Activated naive CD8-positive, alpha-beta T cell treated with anti-CD3 and anti-CD28 coated beads, Interleukin-2, amount 10 ng/mL, durations not matched to agents 7 days and 5 days (primary cell): ENCODE data around the gene TMIGD2. TPM values are rescaled to one million over a fixed set of nuclear protein-coding genes. Genes with fewer than 3 reads are reported as not detected.
"Not testable (repeated sequence)": the region's sequence is repeated elsewhere in the genome, so short reads cannot be mapped to it uniquely, and the experiment has no call there.

ENCODE experiments used
- ATAC-seq: fragments of 150-1000 bp; cut with Tn5 transposase; one replicate; pipeline ENCODE4 v1.10.0; 2021; ENCODE audit warnings: low read depth, moderate library complexity
- POLR2A ChIA-PET: fragments of 350-600 bp; sonication (Branson Sonifier 250); formaldehyde crosslinking; loops from one replicate; lab custom pipeline; 2021; ENCODE audit warnings: antibody characterized with exemption; lab: Charles Lee
- DNase-seq: peaks from one replicate; pipeline ENCODE4 v3.0.0; 2021
- H3K27ac Mint-ChIP-seq: one replicate; pipeline ENCODE4 v1.8.0; 2022; ENCODE audit warnings: mild to moderate bottlenecking, mixed read lengths
- H3K27me3 Mint-ChIP-seq: one replicate; pipeline ENCODE4 v1.8.0; 2022; ENCODE audit warnings: mild to moderate bottlenecking, moderate library complexity, mixed read lengths
- H3K36me3 Mint-ChIP-seq: one replicate; pipeline ENCODE4 v1.8.0; 2021; ENCODE audit warnings: mild to moderate bottlenecking, mixed read lengths
- H3K4me1 Mint-ChIP-seq: one replicate; pipeline ENCODE4 v1.8.0; 2021; ENCODE audit warnings: mixed read lengths
- H3K4me3 Mint-ChIP-seq: one replicate; pipeline ENCODE4 v1.8.0; 2022; ENCODE audit warnings: mild to moderate bottlenecking, moderate library complexity, mixed read lengths
- H3K9me3 Mint-ChIP-seq: one replicate; pipeline ENCODE4 v1.8.0; 2021; ENCODE audit warnings: mixed read lengths
- total RNA-seq, 2 experiments: library from RNA; stranded (reverse); gene quantifications; one replicate each; pipeline ENCODE4 v1.2.3, GENCODE V29; 2021

TMIGD2 gene
- total RNA-seq, 2 experiments from 2014 or later: 49.3 to 50.5 TPM

- Mint-ChIP-seq H3K36me3 (peaks cover 6% of the 10 kb centered on the region), H3K9me3 (no peaks in the 10 kb centered on the region), H3K4me1 (peaks cover 31% of the 10 kb centered on the region), H3K27me3 (no peaks in the 10 kb centered on the region), H3K27ac (peak overlapping the region; percentile 88), H3K4me3 (peak overlapping the region; percentile 85)
- DNase-seq (no peak), ATAC-seq (peak; percentile 25)
- POLR2A ChIA-PET: interaction anchor here (0.7 to 2.1 kb wide), 4 partner anchors 26 to 54 kb away, joined by 3 to 6 read pairs (median 4); partner anchors contain the start of gene MPND
Measured at GRCh38 chr19:4301590-4302242, 473 bp downstream of the TMIGD2 start.

- Mint-ChIP-seq H3K27ac (peak overlapping the region; percentile 84), H3K27me3 (no peaks in the 10 kb centered on the region), H3K4me3 (peak overlapping the region; percentile 85), H3K36me3 (peaks cover 4% of the 10 kb centered on the region), H3K9me3 (no peaks in the 10 kb centered on the region), H3K4me1 (peaks cover 31% of the 10 kb centered on the region)
- DNase-seq (no peak), ATAC-seq (no peak)
- POLR2A ChIA-PET: interaction anchor here (2.1 kb wide), 1 partner anchor 42 kb away, joined by 8 read pairs; the partner anchor contains the start of gene MPND
Measured at GRCh38 chr19:4300589-4300988, 1.6 kb downstream of the TMIGD2 start.

GRCh38 chr19:4298810-4299550 lies 3.2 kb downstream of the TMIGD2 start:
- no peaks in the 10 kb centered on the region for H3K27me3 Mint-ChIP-seq
- peak overlapping the region; percentile 74 for H3K27ac Mint-ChIP-seq
- POLR2A ChIA-PET: interaction anchor here (1.2 to 2.1 kb wide), 2 partner anchors 20 to 44 kb away, joined by 4 to 8 read pairs; partner anchors contain the start of gene MPND
- peaks cover 27% of the 10 kb centered on the region for H3K4me1 Mint-ChIP-seq
- peak overlapping the region; percentile 21 for H3K4me3 Mint-ChIP-seq
- H3K36me3 Mint-ChIP-seq: peaks cover 4% of the 10 kb centered on the region
- ATAC-seq (no peak), DNase-seq (no peak)
- no peaks in the 10 kb centered on the region for H3K9me3 Mint-ChIP-seq

- DNase-seq: no peak
Measured at GRCh38 chr19:4297901-4298809, 4.0 kb downstream of the TMIGD2 start.

GRCh38 chr19:4295972-4296771 lies 6.0 kb downstream of the TMIGD2 start:
- Mint-ChIP-seq H3K36me3 (peaks cover 3% of the 10 kb centered on the region), H3K4me1 (peaks cover 13% of the 10 kb centered on the region), H3K9me3 (no peaks in the 10 kb centered on the region), H3K27ac (no peak overlapping the region), H3K4me3 (no peak overlapping the region), H3K27me3 (no peaks in the 10 kb centered on the region)
- POLR2A ChIA-PET: no interaction called here
- ATAC-seq: no peak
- DNase-seq: no peak

More at GRCh38 chr19:4297901-4298809, 4.0 kb downstream of the TMIGD2 start:
- POLR2A ChIA-PET: no interaction called here
- H3K27ac Mint-ChIP-seq: no peak overlapping the region
- H3K27me3 Mint-ChIP-seq: no peaks in the 10 kb centered on the region
- H3K36me3 Mint-ChIP-seq: peaks cover 4% of the 10 kb centered on the region
- H3K4me1 Mint-ChIP-seq: peaks cover 22% of the 10 kb centered on the region
- H3K9me3 Mint-ChIP-seq: no peaks in the 10 kb centered on the region
- no peak overlapping the region for H3K4me3 Mint-ChIP-seq
- ATAC-seq: peak; percentile 40

GRCh38 chr19:4294389-4294788 lies 7.8 kb downstream of the TMIGD2 start:
- H3K27me3 Mint-ChIP-seq: no peaks in the 10 kb centered on the region
- H3K4me3 Mint-ChIP-seq: no peak overlapping the region
- no peaks in the 10 kb centered on the region for H3K9me3 Mint-ChIP-seq
- no peaks in the 10 kb centered on the region for H3K36me3 Mint-ChIP-seq
- peaks cover 5% of the 10 kb centered on the region for H3K4me1 Mint-ChIP-seq
- POLR2A ChIA-PET: interaction anchor here (0.5 kb wide), 1 partner anchor 8 kb away, joined by 8 read pairs; no protein-coding TSS in a partner anchor
- no peak for DNase-seq
- H3K27ac Mint-ChIP-seq: no peak overlapping the region
- ATAC-seq: no peak

GRCh38 chr19:4292515-4292914 lies 9.7 kb downstream of the TMIGD2 start:
- ATAC-seq (no peak), DNase-seq (no peak)
- Mint-ChIP-seq H3K9me3 (no peaks in the 10 kb centered on the region), H3K27me3 (no peaks in the 10 kb centered on the region), H3K4me1 (no peaks in the 10 kb centered on the region), H3K36me3 (no peaks in the 10 kb centered on the region), H3K4me3 (no peak overlapping the region), H3K27ac (no peak overlapping the region)
- POLR2A ChIA-PET: no interaction called here

GRCh38 chr19:4291184-4291732 lies 10.9 kb downstream of the TMIGD2 start:
- Mint-ChIP-seq H3K9me3 (no peaks in the 10 kb centered on the region), H3K4me3 (no peak overlapping the region), H3K36me3 (no peaks in the 10 kb centered on the region), H3K27ac (no peak overlapping the region), H3K27me3 (no peaks in the 10 kb centered on the region), H3K4me1 (no peaks in the 10 kb centered on the region)
- no peak for ATAC-seq
- DNase-seq: no peak
- POLR2A ChIA-PET: no interaction called here

GRCh38 chr19:4288091-4288777 lies 14.0 kb downstream of the TMIGD2 start:
- Mint-ChIP-seq H3K4me3 (no peak overlapping the region), H3K9me3 (no peaks in the 10 kb centered on the region), H3K36me3 (no peaks in the 10 kb centered on the region), H3K27ac (no peak overlapping the region), H3K27me3 (no peaks in the 10 kb centered on the region), H3K4me1 (no peaks in the 10 kb centered on the region)
- POLR2A ChIA-PET: no interaction called here
- ATAC-seq (no peak), DNase-seq (no peak)

GRCh38 chr19:4286141-4286540 lies 16.0 kb downstream of the TMIGD2 start:
- H3K27ac Mint-ChIP-seq, H3K9me3 Mint-ChIP-seq, H3K4me3 Mint-ChIP-seq, H3K36me3 Mint-ChIP-seq, H3K4me1 Mint-ChIP-seq, DNase-seq, ATAC-seq, POLR2A ChIA-PET, H3K27me3 Mint-ChIP-seq: not testable (repeated sequence)

- DNase-seq (no peak), ATAC-seq (no peak)
- Mint-ChIP-seq H3K36me3 (no peaks in the 10 kb centered on the region), H3K4me3 (no peak overlapping the region), H3K27ac (no peak overlapping the region), H3K9me3 (no peaks in the 10 kb centered on the region), H3K27me3 (peaks cover 21% of the 10 kb centered on the region), H3K4me1 (no peaks in the 10 kb centered on the region)
- POLR2A ChIA-PET: no interaction called here
Measured at GRCh38 chr19:4284974-4285373, 17.2 kb downstream of the TMIGD2 start.
